GM12878 (cell line): ENCODE data around the gene DIP2C. TPM values are rescaled to one million over a fixed set of nuclear protein-coding genes. Genes with fewer than 3 reads are reported as not detected.

Experiments used
- ATAC-seq: fragments of 200-7000 bp; cut with Tn5 transposase; 3 replicates; pipeline ENCODE4 v1.9.1; 2020; ENCODE audit warnings: mild to moderate bottlenecking, moderate library complexity
- BruUV-seq: library from RNA; stranded (reverse); fragments of 400-500 nt; replicated peaks from 2 replicates; lab custom pipeline; 2021; lab: Mats Ljungman, UMichigan
- CTCF ChIA-PET: fragments of 300-600 bp; sonication (Branson Sonifier 250); formaldehyde crosslinking; extraction: SDS; loops from one replicate; lab custom pipeline; 2021; ENCODE audit warnings: inconsistent platforms; lab: Yijun Ruan, JAX
- POLR2A ChIA-PET: fragments of 350-600 bp; formaldehyde crosslinking; extraction: SDS; loops from one replicate; lab custom pipeline; 2021; ENCODE audit warnings: inconsistent platforms; lab: Charles Lee
- RAD21 ChIA-PET: fragments of 300-600 bp; sonication (Branson Sonifier 250); formaldehyde crosslinking; loops from one replicate; lab custom pipeline; 2023; ENCODE audit warnings: antibody characterized with exemption; ENCODE audit not compliant: unreplicated experiment; lab: Charles Lee
- SMC1A ChIA-PET: fragments of 300-600 bp; sonication (Branson Sonifier 250); formaldehyde crosslinking; loops from one replicate; lab custom pipeline; 2023; ENCODE audit not compliant: unreplicated experiment, uncharacterized antibody; lab: Charles Lee
- DNase-seq: peaks from one replicate; pipeline ENCODE4 v3.0.0-alpha.2; 2011; ENCODE audit warnings: low read depth, low spot score
- FAIRE-seq: peaks from 3 replicates; lab custom pipeline; 2011; peaks lifted over from hg19 to GRCh38; lab: Jason Lieb, UNC
- H2AFZ ChIP-seq: 2 replicates; pipeline ENCODE4 v1.6.0; 2011; ENCODE audit warnings: low read depth, low read length, control low read depth; ENCODE audit not compliant: control insufficient read depth
- H3K27ac ChIP-seq: 2 replicates; pipeline ENCODE4 v1.5.1; 2011; ENCODE audit warnings: control low read depth; ENCODE audit not compliant: control insufficient read depth, insufficient read depth
- H3K27me3 ChIP-seq, 2 experiments: replicated peaks in 1 of 2; 2 replicates each; pipeline versions ENCODE4 v1.6.0 to v1.6.1; 2011; ENCODE audit warnings: low read length in 1 of 2; ENCODE audit not compliant: control insufficient read depth in 2 of 2, insufficient read depth in 2 of 2
- H3K36me3 ChIP-seq, 2 experiments: 2 replicates each; pipeline ENCODE4 v1.5.1; 2011; ENCODE audit warnings: low read length in 1 of 2; ENCODE audit not compliant: control insufficient read depth in 2 of 2, insufficient read depth in 2 of 2
- H3K4me1 ChIP-seq: 2 replicates; pipeline ENCODE4 v1.6.1; 2011; ENCODE audit warnings: mild to moderate bottlenecking, low read length, moderate library complexity, mixed read lengths; ENCODE audit not compliant: control insufficient read depth, insufficient read depth
- H3K4me2 ChIP-seq: 2 replicates; pipeline ENCODE4 v1.6.0; 2011; ENCODE audit warnings: control low read depth; ENCODE audit not compliant: control insufficient read depth, insufficient read depth
- H3K4me3 ChIP-seq: fragments of 200-600 bp; sonication (generic); 2 replicates; pipeline ENCODE4 v1.5.1; 2016
- H3K79me2 ChIP-seq: 2 replicates; pipeline ENCODE4 v1.6.0; 2011; ENCODE audit warnings: low read length; ENCODE audit not compliant: control insufficient read depth, insufficient read depth
- H3K9ac ChIP-seq: 2 replicates; pipeline ENCODE4 v1.8.0; 2011; ENCODE audit warnings: low read length, control low read depth, mixed read lengths; ENCODE audit not compliant: control insufficient read depth, insufficient read depth
- H3K9me3 ChIP-seq: replicated peaks from 3 replicates; pipeline ENCODE4 v1.5.1; 2011; ENCODE audit warnings: mild to moderate bottlenecking, low read length; ENCODE audit not compliant: control insufficient read depth, insufficient read depth
- H4K20me1 ChIP-seq: 2 replicates; pipeline ENCODE4 v1.6.0; 2011; ENCODE audit not compliant: control insufficient read depth, insufficient read depth
- NR2F1 ChIP-seq: fragments of 450-650 bp; conservative IDR thresholded peaks from 2 replicates; pipeline ENCODE4 v1.6.1; 2017; ENCODE audit warnings: mild to moderate bottlenecking
- POLR2A ChIP-seq: IDR thresholded peaks from 2 replicates; pipeline ENCODE4 v1.6.1; 2011; ENCODE audit warnings: low read depth, mild to moderate bottlenecking, low read length
- POLR2AphosphoS2 ChIP-seq: IDR thresholded peaks from 2 replicates; pipeline ENCODE4 v1.6.1; 2011; ENCODE audit warnings: low read depth, mild to moderate bottlenecking, low read length, improper control_type of control experiment, moderate library complexity
- SIN3A ChIP-seq: IDR thresholded peaks from 2 replicates; pipeline ENCODE4 v1.6.1; 2012; ENCODE audit warnings: low read depth, low read length, improper control_type of control experiment
- ZNF384 ChIP-seq: IDR thresholded peaks from 2 replicates; pipeline ENCODE4 v1.6.1; 2012; ENCODE audit warnings: low read depth, mild to moderate bottlenecking, low read length, improper control_type of control experiment, borderline replicate concordance
- ZNF622 ChIP-seq: fragments of 450-650 bp; IDR thresholded peaks from 2 replicates; pipeline ENCODE4 v1.6.1; 2017; ENCODE audit warnings: mild to moderate bottlenecking, inconsistent platforms
- WGBS: methylation state at CpG from one replicate; pipeline ENCODE4 v1.1.6; 2016; ENCODE audit warnings: low lambda C conversion rate; ENCODE audit not compliant: insufficient replicate concordance, insufficient coverage; ENCODE audit errors: missing lambda C conversion rate; 5-methylcytosine and 5-hydroxymethylcytosine counted together
- in situ Hi-C: fragments of 300-500 bp; cut with MboI; formaldehyde crosslinking; loops from 9 replicates; pipeline ENCODE4 v1.14.3; 2018; ENCODE audit warnings: mixed read lengths
- intact Hi-C: fragments of 100-400 bp; cut with micrococcal nuclease; formaldehyde crosslinking; loops from one replicate; pipeline ENCODE4 v1.14.2; 2022; ENCODE audit not compliant: unreplicated experiment
- polyA plus RNA-seq, 11 experiments: library from polyadenylated mRNA; depleted of rRNA in 4 of 11; unstranded in 6 of 11; stranded (reverse) in 5 of 11; fragments of >200 nt; fragmentation: Nextera tagmentation in 4 of 11; fragmentation: Illumina TruSeq in 1 of 11; extraction: Ambion mirVana in 4 of 11; extraction: Trizol in 1 of 11; gene quantifications; 1 replicate in 1 of 11; 2 replicates in 10 of 11; pipeline versions ENCODE4 v1.2.1 to v1.2.3, GENCODE V29; 2011 to 2016; ENCODE audit warnings: inconsistent platforms in 2 of 11, missing spikeins in 2 of 11, low read depth in 1 of 11
- total RNA-seq, 4 experiments: library from RNA; depleted of rRNA in 3 of 4; stranded (reverse); fragments of >200 nt in 3 of 4; fragmentation: Illumina TruSeq in 1 of 4; extraction: Trizol in 1 of 4; gene quantifications; 2 replicates each; pipeline versions ENCODE4 v1.2.1 to v1.2.3, GENCODE V29; 2013 to 2021
- TF ChIP-seq, protein P1 (sequence below): fragments of 150-350 bp; IDR thresholded peaks from 2 replicates; pipeline ENCODE4 v1.6.1; 2016; ENCODE audit warnings: low read depth, low read length
- TF ChIP-seq, protein P2 (sequence below): fragments of 450-650 bp; IDR thresholded peaks from 2 replicates; pipeline ENCODE4 v1.6.1; 2017; ENCODE audit warnings: antibody characterized with exemption, mild to moderate bottlenecking, moderate library complexity

The DIP2C gene
- total and polyA plus RNA-seq, 10 of the 15 experiments (the other 5 are each of a cell fraction or from before 2014, with no cell fraction given) = 0.01 to 0.10 (median 0.06) TPM

GRCh38 chr10:528173-529165 lies 161.0 kb downstream of the DIP2C start:
- H3K4me1 ChIP-seq = no peaks in the 10 kb centered on the region
- ATAC-seq (no peak), FAIRE-seq (no peak), DNase-seq (no peak)
- WGBS = 78% methylated on average over 36 of the region's 37 CpGs
- H3K9ac ChIP-seq = no peak overlapping the region
- intact Hi-C loops (no loop called here), in situ Hi-C loops (no loop called here)
- H3K4me3 ChIP-seq = no peak overlapping the region
- peaks cover 0 to 1% of the 10 kb centered on the region in 2 experiments; a peak in 2 of 4 replicates for H3K27me3 ChIP-seq
- no peak for TF ChIP-seq POLR2A
- TF ChIP-seq NR2F1 = no peak
- TF ChIP-seq, protein P1, sequence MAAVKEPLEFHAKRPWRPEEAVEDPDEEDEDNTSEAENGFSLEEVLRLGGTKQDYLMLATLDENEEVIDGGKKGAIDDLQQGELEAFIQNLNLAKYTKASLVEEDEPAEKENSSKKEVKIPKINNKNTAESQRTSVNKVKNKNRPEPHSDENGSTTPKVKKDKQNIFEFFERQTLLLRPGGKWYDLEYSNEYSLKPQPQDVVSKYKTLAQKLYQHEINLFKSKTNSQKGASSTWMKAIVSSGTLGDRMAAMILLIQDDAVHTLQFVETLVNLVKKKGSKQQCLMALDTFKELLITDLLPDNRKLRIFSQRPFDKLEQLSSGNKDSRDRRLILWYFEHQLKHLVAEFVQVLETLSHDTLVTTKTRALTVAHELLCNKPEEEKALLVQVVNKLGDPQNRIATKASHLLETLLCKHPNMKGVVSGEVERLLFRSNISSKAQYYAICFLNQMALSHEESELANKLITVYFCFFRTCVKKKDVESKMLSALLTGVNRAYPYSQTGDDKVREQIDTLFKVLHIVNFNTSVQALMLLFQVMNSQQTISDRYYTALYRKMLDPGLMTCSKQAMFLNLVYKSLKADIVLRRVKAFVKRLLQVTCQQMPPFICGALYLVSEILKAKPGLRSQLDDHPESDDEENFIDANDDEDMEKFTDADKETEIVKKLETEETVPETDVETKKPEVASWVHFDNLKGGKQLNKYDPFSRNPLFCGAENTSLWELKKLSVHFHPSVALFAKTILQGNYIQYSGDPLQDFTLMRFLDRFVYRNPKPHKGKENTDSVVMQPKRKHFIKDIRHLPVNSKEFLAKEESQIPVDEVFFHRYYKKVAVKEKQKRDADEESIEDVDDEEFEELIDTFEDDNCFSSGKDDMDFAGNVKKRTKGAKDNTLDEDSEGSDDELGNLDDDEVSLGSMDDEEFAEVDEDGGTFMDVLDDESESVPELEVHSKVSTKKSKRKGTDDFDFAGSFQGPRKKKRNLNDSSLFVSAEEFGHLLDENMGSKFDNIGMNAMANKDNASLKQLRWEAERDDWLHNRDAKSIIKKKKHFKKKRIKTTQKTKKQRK = no peak
- TF ChIP-seq SIN3A = no peak
- TF ChIP-seq, protein P2, sequence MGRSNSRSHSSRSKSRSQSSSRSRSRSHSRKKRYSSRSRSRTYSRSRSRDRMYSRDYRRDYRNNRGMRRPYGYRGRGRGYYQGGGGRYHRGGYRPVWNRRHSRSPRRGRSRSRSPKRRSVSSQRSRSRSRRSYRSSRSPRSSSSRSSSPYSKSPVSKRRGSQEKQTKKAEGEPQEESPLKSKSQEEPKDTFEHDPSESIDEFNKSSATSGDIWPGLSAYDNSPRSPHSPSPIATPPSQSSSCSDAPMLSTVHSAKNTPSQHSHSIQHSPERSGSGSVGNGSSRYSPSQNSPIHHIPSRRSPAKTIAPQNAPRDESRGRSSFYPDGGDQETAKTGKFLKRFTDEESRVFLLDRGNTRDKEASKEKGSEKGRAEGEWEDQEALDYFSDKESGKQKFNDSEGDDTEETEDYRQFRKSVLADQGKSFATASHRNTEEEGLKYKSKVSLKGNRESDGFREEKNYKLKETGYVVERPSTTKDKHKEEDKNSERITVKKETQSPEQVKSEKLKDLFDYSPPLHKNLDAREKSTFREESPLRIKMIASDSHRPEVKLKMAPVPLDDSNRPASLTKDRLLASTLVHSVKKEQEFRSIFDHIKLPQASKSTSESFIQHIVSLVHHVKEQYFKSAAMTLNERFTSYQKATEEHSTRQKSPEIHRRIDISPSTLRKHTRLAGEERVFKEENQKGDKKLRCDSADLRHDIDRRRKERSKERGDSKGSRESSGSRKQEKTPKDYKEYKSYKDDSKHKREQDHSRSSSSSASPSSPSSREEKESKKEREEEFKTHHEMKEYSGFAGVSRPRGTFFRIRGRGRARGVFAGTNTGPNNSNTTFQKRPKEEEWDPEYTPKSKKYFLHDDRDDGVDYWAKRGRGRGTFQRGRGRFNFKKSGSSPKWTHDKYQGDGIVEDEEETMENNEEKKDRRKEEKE = no peak
- TF ChIP-seq POLR2AphosphoS2 = no peak
- TF ChIP-seq ZNF622 = no peak
- no peak for TF ChIP-seq ZNF384
- ChIA-PET SMC1A (no interaction called here), RAD21 (no interaction called here), POLR2A (no interaction called here), CTCF (interaction anchor here (1.1 kb wide), 1 partner anchor 10 kb away, joined by 3 read pairs; no protein-coding TSS in a partner anchor)
- no peak overlapping the region for H3K27ac ChIP-seq
- no peaks in the 10 kb centered on the region for H3K9me3 ChIP-seq
- no peaks in the 10 kb centered on the region for H4K20me1 ChIP-seq
- no peaks in the 10 kb centered on the region for H3K36me3 ChIP-seq
- no peak overlapping the region for H3K4me2 ChIP-seq
- no peaks in the 10 kb centered on the region for H3K79me2 ChIP-seq
- BruUV-seq = no TSS peak
- H2AFZ ChIP-seq = no peak overlapping the region
